HEK293 (cell line): ENCODE results near the gene CTDSP2.

Experiments
- CTCF ChIP-seq: fragments of 450-650 bp; formaldehyde crosslinking; IDR thresholded peaks from 2 replicates; pipeline ENCODE4 v1.5.1; 2016; ENCODE audit warnings: missing biosample characterization, missing genetic modification characterization
- GLI2 ChIP-seq: fragments of 450-650 bp; formaldehyde crosslinking; IDR thresholded peaks from 2 replicates; pipeline ENCODE4; 2017; ENCODE audit warnings: missing biosample characterization, missing genetic modification characterization, low read depth, borderline replicate concordance
- HOXD13 ChIP-seq: sonication (generic); formaldehyde crosslinking; IDR thresholded peaks from 2 replicates; pipeline ENCODE4 v1.8.0; 2022; ENCODE audit warnings: missing genetic modification reagents, borderline replicate concordance
- PBX3 ChIP-seq: sonication (generic); formaldehyde crosslinking; IDR thresholded peaks from 2 replicates; pipeline ENCODE4 v1.8.1; 2022; ENCODE audit warnings: mild to moderate bottlenecking, moderate library complexity, missing genetic modification reagents
- TRIM28 ChIP-seq: IDR thresholded peaks from 2 replicates; pipeline ENCODE4 v1.6.1; 2011; ENCODE audit warnings: low read length, control low read depth, borderline replicate concordance
- YY1 ChIP-seq: fragments of 450-650 bp; formaldehyde crosslinking; IDR thresholded peaks from 2 replicates; pipeline ENCODE4 v1.5.1; 2018; ENCODE audit warnings: missing biosample characterization, missing genetic modification characterization
- ZBTB48 ChIP-seq: fragments of 450-650 bp; formaldehyde crosslinking; IDR thresholded peaks from 2 replicates; pipeline ENCODE4 v1.5.1; 2016; ENCODE audit warnings: missing biosample characterization, missing genetic modification characterization
- ZFP3 ChIP-seq: fragments of 450-650 bp; formaldehyde crosslinking; IDR thresholded peaks from 2 replicates; pipeline ENCODE4 v1.5.1; 2016; ENCODE audit warnings: low read depth, missing biosample characterization, missing genetic modification characterization
- ZNF146 ChIP-seq: fragments of 450-650 bp; formaldehyde crosslinking; IDR thresholded peaks from 2 replicates; pipeline ENCODE4 v1.5.1; 2016; ENCODE audit warnings: missing biosample characterization, missing genetic modification characterization
- ZNF48 ChIP-seq: fragments of 450-650 bp; formaldehyde crosslinking; IDR thresholded peaks from 2 replicates; pipeline ENCODE4 v1.5.1; 2016; ENCODE audit warnings: missing biosample characterization, missing genetic modification characterization
- ZNF514 ChIP-seq: fragments of 450-650 bp; formaldehyde crosslinking; IDR thresholded peaks from 2 replicates; pipeline ENCODE4 v1.5.1; 2016; ENCODE audit warnings: missing biosample characterization, missing genetic modification characterization
- ZNF660 ChIP-seq: fragments of 450-650 bp; IDR thresholded peaks from 2 replicates; pipeline ENCODE4 v1.5.1; 2018; ENCODE audit warnings: missing biosample characterization, mild to moderate bottlenecking, missing genetic modification characterization
- ZNF785 ChIP-seq: fragments of 450-650 bp; formaldehyde crosslinking; IDR thresholded peaks from 2 replicates; pipeline ENCODE4 v1.5.1; 2016; ENCODE audit warnings: missing biosample characterization, missing genetic modification characterization
- ZSCAN18 ChIP-seq: fragments of 450-650 bp; formaldehyde crosslinking; IDR thresholded peaks from 2 replicates; pipeline ENCODE4 v1.5.1; 2016; ENCODE audit warnings: missing biosample characterization, missing genetic modification characterization

- TF ChIP-seq CTCF (tag by site-specific recombination) (no peak), TRIM28 (no peak), PBX3 (CRISPR knock-in tag) (no peak), YY1 (tag by site-specific recombination) (no peak), GLI2 (no peak), ZNF785 (no peak), HOXD13 (CRISPR knock-in tag) (no peak), ZNF660 (tag by site-specific recombination) (no peak), ZSCAN18 (tag by site-specific recombination) (no peak), ZFP3 (tag by site-specific recombination) (no peak), ZNF48 (no peak), ZNF146 (no peak), ZNF514 (tag by site-specific recombination) (no peak), ZBTB48 (tag by site-specific recombination) (no peak)
Measured at GRCh38 chr12:57866308-57867019, 19.9 kb upstream of the CTDSP2 start.
